ENCODE measurements around the gene AK3.

DNA sequence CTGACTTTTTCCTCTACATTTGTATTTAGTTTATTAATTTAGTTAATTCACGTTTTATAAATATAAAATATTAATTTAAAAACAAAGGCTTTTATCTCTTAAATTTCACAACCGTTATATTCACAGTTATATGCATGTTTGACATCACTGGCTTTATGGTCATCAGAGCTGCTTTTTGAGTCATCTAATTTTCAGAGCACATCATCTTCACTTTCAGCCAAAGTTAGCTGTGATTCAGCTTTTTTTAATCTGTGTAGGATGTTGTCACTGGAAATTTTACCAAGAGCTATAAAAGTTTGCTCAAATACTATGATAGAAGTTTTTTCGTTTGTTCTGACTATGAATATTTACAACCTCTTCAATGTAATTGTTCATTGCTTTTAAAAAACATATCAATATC lies 49.2 kb downstream of the AK3 start:
- TF ChIP-seq EZH2 (IDR thresholded peaks at IDR 0.05; ENCODE audit: insufficient read depth, poor library complexity, severe bottlenecking): no peak
- no peak for TF ChIP-seq EZH2phosphoT487 (IDR thresholded peaks at IDR 0.05; ENCODE audit: insufficient read depth, low read depth)
